ENCODE results near the gene ANKEF1.

DNA sequence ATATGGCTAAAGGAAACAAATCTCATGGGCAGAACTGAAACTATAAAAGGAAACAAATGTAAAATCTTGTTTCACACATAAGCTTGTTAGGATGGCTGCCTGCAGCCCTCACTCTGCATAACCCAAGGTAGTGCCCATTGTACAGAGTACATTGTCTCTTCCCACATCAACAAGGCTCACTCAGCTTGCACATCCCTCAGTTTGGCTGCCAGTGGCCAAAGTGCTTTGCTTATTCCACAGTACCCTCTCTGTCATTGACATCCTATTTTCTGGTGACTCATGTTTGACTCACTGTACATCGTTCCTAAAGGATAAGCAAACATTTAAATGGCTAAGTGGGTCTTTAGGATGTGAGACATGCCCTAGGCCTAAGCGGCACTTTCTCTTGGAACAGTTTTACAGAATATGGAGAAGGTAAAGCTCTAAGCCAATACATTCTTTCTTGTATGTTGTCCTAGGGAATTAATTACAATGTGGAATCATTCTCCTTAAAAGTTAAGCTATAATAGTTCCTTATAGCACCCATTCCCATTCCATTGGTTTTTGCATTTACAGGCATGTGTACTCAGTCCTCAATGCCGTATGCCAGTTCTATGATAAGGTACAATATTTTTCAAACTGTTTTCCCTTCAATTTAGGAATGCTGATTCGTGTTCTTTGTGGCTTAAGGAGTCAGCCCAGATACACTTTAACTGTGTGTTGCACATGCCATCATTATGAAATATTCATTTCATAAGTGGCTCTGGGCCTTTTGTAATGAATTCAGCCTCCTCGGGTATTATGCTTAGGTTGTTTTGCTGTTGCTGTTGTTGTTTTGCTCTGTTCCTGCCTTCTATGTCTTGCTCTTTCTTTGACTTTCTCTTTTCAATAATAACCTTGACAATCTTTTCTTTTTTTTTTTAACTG, 5.5 kb downstream of the ANKEF1 start:
- no peak for TF ChIP-seq POLR2A (IDR thresholded peaks at IDR 0.05)
- TF ChIP-seq, protein P1, sequence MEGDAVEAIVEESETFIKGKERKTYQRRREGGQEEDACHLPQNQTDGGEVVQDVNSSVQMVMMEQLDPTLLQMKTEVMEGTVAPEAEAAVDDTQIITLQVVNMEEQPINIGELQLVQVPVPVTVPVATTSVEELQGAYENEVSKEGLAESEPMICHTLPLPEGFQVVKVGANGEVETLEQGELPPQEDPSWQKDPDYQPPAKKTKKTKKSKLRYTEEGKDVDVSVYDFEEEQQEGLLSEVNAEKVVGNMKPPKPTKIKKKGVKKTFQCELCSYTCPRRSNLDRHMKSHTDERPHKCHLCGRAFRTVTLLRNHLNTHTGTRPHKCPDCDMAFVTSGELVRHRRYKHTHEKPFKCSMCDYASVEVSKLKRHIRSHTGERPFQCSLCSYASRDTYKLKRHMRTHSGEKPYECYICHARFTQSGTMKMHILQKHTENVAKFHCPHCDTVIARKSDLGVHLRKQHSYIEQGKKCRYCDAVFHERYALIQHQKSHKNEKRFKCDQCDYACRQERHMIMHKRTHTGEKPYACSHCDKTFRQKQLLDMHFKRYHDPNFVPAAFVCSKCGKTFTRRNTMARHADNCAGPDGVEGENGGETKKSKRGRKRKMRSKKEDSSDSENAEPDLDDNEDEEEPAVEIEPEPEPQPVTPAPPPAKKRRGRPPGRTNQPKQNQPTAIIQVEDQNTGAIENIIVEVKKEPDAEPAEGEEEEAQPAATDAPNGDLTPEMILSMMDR (IDR thresholded peaks at IDR 0.05): no peak
